EH (cell line): Measurements from ENCODE around the gene QKI.
A peak's percentile ranks its signal among the peaks of the same experiment; 100 is the strongest.

ENCODE experiments used
- DNase-seq: peaks from one replicate; pipeline ENCODE4 v3.0.0-alpha.2; 2015; ENCODE audit warnings: low read depth

The QKI gene

GRCh38 chr6:163487606-163488005 is 73.1 kb downstream of the QKI start:
- DNase-seq = no peak

- DNase-seq = peak; percentile 55
Observed at GRCh38 chr6:163489584-163489983, 75.1 kb downstream of the QKI start.

- DNase-seq = peak; percentile 48
Observed at GRCh38 chr6:163490826-163491577, 76.5 kb downstream of the QKI start.

GRCh38 chr6:163491737-163492300 is 77.3 kb downstream of the QKI start:
- no peak for DNase-seq

GRCh38 chr6:163494279-163494727 is 79.8 kb downstream of the QKI start:
- peak; percentile 77 for DNase-seq

- no peak for DNase-seq
Observed at GRCh38 chr6:163496205-163496604, 81.7 kb downstream of the QKI start.

GRCh38 chr6:163500105-163500504 is 85.6 kb downstream of the QKI start:
- peak; percentile 20 for DNase-seq

- DNase-seq = no peak
Observed at GRCh38 chr6:163501026-163501425, 86.5 kb downstream of the QKI start.

- DNase-seq = no peak
Observed at GRCh38 chr6:163501439-163501838, 86.9 kb downstream of the QKI start.

GRCh38 chr6:163504984-163505640 is 90.6 kb downstream of the QKI start:
- DNase-seq = no peak

GRCh38 chr6:163507965-163508364 is 93.4 kb downstream of the QKI start:
- no peak for DNase-seq

- no peak for DNase-seq
Observed at GRCh38 chr6:163513003-163513402, 98.5 kb downstream of the QKI start.

- no peak for DNase-seq
Observed at GRCh38 chr6:163513570-163514166, 99.2 kb downstream of the QKI start.

GRCh38 chr6:163516908-163517307 is 102.4 kb downstream of the QKI start:
- no peak for DNase-seq

GRCh38 chr6:163520956-163521355 is 106.4 kb downstream of the QKI start:
- DNase-seq = no peak

GRCh38 chr6:163522033-163522432 is 107.5 kb downstream of the QKI start:
- no peak for DNase-seq

- DNase-seq = peak; percentile 66
Observed at GRCh38 chr6:163525926-163526325, 111.4 kb downstream of the QKI start.

- DNase-seq = no peak
Observed at GRCh38 chr6:163526346-163526745, 111.8 kb downstream of the QKI start.

GRCh38 chr6:163527291-163527690 is 112.8 kb downstream of the QKI start:
- no peak for DNase-seq

GRCh38 chr6:163529605-163530004 is 115.1 kb downstream of the QKI start:
- peak; percentile 95 for DNase-seq

- no peak for DNase-seq
Observed at GRCh38 chr6:163530406-163530805, 115.9 kb downstream of the QKI start.

GRCh38 chr6:163531122-163531521 is 116.6 kb downstream of the QKI start:
- DNase-seq = no peak

GRCh38 chr6:163532526-163533078 is 118.1 kb downstream of the QKI start:
- no peak for DNase-seq
